DMS153 treated with DMSO at 0.1 percent for 48 hours (cell line): ENCODE measurements around the gene COL6A2.

ENCODE experiments used
- DNase-seq: peaks from one replicate; lab custom pipeline; 2025; ENCODE audit not compliant: unreplicated experiment; lab: John Stamatoyannopoulos, UW

The COL6A2 gene

DNA sequence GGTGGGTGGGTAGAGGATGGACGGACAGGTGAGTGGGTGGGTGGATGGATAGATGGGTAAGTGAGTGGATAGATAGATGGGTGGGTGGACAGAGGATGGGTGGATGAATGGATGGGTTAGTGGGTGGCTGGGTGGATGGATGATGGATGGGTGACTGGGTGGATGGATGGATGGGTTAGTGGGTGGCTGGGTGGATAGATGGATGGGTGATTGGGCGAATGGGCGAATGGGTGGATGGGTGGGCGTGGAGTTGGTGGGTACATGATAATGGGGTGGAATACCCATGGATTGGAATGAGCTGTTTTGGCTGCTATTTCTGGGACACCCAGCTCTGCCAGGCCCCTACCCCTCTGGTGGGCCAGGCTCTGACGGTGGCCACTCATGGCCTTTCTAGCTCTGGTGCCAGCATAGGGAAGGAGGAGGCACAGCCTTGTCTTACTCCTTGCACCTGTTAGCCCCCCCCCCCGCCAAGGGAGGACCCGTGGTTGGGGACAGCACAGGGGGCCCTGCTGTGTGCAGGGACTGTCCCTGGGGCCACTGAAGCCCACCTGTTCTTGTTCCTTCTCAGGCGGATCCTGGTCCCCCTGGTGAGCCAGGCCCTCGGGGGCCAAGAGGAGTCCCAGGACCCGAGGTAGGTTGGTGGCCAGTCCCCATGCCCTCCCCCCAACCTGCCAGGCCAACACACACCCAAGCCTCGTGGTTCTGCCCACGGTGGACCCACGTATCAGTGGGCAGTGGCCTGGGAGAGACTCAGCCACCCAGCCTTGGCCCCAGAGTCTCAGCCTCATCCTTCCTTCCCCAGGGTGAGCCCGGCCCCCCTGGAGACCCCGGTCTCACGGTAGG, 26.4 kb downstream of the COL6A2 start:
- DNase-seq = no peak

DNA sequence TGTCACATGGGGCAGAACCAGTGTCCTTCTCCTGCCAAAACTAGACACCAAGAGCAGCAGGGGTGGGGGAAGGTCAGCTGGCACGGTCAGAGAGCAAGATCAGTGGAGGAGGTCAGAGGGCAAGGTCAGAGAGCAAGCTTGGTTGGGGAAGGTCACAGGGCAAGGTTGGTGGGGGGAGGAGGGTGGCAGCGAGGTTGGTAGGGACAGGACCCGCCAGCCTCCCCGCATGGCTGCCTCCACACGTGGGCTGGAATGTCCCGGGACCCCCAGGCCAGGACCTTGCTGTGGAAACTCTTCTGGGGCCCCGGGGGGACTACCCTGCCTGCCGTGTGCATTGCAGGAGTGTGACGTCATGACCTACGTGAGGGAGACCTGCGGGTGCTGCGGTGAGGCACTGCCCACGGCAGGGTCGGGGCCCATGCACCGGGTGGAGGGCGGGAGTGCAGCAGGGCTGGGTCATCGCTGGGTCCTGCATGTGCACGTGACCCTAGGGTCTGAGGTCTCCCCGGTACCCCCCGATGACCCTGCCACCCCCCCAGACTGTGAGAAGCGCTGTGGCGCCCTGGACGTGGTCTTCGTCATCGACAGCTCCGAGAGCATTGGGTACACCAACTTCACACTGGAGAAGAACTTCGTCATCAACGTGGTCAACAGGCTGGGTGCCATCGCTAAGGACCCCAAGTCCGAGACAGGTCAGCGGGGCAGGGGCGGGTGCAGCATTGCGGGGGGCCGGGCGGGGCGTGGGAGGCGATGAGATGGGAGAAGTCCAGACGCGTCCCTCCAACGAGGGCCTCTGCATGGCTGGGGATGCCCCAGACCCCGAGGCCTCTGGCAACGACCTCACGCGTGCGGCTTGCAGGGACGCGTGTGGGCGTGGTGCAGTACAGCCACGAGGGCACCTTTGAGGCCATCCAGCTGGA, 27.3 kb downstream of the COL6A2 start:
- DNase-seq = no peak

DNA sequence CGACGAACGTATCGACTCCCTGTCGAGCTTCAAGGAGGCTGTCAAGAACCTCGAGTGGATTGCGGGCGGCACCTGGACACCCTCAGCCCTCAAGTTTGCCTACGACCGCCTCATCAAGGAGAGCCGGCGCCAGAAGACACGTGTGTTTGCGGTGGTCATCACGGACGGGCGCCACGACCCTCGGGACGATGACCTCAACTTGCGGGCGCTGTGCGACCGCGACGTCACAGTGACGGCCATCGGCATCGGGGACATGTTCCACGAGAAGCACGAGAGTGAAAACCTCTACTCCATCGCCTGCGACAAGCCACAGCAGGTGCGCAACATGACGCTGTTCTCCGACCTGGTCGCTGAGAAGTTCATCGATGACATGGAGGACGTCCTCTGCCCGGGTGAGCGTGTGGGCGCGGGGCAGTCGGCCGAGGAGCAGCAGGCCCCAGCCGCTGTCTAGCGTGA, 28.0 kb downstream of the COL6A2 start:
- DNase-seq = no peak

DNA sequence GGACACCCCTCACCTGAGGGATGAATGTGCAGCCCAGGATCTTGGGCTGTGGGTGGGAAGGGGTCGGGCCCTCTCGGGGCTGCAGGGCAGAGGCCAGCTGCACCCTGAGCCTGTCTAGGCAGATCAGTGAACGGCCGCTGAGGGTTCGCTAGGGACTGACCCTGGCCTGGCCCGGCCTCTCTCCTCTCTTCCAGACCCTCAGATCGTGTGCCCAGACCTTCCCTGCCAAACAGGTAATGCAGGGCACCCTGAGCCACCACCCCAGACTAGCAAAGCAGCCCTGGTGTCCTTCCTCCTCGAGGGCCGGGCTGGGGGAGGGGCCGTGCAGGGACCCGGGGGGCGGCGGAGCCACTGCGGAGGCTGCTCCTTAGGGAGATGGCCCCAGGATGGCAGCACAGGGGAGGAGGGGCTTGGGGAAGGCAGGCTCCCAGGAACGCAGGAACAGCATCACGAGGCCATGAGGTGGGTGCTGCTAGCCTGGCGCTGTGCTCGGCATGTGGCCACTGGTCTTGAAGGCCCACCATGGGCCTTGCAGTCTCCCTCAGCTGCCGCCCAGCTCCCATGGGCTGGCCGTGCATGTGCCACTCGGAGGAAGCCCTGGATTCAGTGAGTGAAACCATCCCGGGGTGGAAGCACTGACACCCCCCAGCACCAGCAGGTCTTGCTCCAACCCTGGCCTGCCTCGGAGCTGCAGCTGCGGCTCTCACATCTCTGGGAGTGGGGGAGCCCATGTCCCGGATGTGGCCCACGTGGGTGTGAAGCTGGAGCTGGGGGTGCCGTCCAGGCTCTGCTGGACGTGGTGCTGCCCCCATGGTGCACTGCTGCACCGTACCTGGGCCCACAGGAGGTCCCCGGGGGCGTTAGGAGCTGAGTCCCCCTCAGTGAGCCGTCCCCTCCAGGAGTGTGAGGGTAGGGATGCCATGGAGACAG, 28.7 kb downstream of the COL6A2 start:
- DNase-seq = no peak

- no peak for DNase-seq
Observed at GRCh38 chr21:46127239-46128105, 29.6 kb downstream of the COL6A2 start.

GRCh38 chr21:46128106-46128932, 30.4 kb downstream of the COL6A2 start:
- no peak for DNase-seq

DNA sequence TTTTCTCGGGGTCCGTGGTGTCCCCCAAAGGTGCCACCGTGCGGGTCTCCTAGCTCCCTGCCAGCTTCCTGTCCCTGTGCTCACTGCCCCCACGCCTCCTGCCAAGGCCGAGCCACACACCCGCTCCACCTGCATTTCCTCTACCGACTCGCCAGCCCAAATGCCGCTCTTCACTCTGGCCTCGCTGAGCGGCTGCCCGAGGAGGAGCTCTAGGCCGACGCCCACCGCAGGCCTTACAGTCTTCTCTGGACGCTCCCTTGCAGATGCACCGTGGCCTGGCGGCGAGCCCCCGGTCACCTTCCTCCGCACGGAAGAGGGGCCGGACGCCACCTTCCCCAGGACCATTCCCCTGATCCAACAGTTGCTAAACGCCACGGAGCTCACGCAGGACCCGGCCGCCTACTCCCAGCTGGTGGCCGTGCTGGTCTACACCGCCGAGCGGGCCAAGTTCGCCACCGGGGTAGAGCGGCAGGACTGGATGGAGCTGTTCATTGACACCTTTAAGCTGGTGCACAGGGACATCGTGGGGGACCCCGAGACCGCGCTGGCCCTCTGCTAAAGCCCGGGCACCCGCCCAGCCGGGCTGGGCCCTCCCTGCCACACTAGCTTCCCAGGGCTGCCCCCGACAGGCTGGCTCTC, 31.1 kb downstream of the COL6A2 start:
- no peak for DNase-seq

- no peak for DNase-seq
Observed at GRCh38 chr21:46129846-46130651, 32.1 kb downstream of the COL6A2 start.

GRCh38 chr21:46130831-46131587, 33.1 kb downstream of the COL6A2 start:
- DNase-seq = no peak

- DNase-seq = no peak
Observed at GRCh38 chr21:46131588-46131837, 33.6 kb downstream of the COL6A2 start.

GRCh38 chr21:46131838-46132651, 34.1 kb downstream of the COL6A2 start:
- DNase-seq = no peak

- no peak for DNase-seq
Observed at GRCh38 chr21:46135782-46136395, 38.0 kb downstream of the COL6A2 start.

DNA sequence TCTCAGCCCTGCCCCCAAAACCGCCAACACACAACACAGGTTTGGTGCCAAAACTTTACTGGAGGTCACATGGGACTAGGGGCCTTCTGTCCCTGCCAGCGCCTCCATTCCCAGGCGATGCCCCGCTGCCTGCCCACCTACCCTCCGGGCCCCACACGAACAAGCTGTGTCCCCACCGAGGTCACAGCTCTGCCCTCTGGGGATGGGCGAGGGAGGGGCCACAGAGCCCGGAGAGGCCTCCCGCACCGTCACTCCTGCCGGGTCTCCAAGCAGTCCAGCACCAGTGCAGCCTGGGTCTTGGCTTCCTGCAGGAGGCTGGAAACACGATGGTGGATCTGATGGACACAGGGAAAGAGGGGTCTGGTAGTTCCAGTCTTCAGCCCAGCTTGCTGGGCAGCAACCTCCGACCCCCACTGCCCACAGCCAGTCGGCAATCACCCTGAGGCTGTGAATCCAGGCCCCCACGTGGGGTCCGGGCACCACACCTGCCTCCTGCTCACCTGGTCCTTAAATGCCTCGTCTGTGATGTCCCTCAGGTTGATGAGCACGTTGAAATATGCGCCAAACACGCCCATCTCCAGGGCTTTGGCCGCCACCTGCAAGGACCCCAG, 38.9 kb downstream of the COL6A2 start:
- no peak for DNase-seq

DNA sequence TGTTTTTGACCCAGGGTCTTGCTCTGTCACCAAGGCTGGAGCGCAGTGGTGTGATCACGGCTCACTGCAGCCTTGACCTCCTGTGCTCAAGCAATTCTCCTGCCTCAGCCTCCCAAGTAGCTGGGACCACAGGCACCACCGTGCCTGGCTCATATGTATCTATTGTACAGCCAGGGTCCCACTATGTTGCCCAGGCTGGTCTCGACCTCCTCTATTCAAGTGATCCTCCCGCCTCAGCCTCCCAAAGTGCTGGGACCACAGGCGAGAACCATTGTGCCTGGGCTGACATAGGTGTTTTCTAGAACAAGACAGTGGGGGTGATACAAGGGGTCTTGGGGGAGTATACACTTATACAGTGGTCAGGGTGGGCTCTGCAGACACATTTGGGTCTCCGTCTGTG, 40.0 kb downstream of the COL6A2 start:
- no peak for DNase-seq

DNA sequence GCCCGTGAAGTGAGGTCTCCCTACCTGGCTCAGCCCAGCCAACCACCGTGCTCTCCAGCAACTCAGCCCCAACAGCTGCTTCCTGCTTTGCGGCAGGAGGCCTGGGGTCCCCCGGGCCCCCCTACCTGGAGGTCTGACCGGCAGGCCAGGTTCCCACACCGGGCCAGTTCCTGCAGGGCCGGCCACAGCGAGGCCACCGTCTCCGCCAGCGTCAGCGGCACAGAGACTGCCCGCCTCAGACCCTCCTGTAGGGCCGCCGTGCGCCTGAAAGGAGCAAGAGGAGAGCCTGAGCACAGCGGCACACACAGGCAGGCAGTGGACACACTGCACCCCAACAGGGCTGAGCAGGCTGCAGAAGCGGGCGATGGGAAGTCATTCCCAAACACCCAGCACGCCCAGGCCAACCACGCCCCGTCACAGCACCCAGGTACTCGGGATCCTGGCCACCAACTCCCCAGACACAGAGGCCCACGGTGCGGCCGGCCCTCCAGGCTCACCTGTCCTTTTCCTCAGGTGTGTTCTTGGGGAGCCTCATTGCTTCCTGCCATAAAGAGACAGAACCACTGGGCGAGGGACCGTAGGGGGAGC, 40.6 kb downstream of the COL6A2 start:
- DNase-seq = no peak
